GM18861 (cell line): ENCODE measurements around the gene TRIM9.

Source experiments
- ATAC-seq: cut with Tn5 transposase; IDR thresholded peaks from one replicate; pipeline ENCODE4 v1.9.1; 2021; ENCODE audit not compliant: unreplicated experiment

The TRIM9 gene

DNA sequence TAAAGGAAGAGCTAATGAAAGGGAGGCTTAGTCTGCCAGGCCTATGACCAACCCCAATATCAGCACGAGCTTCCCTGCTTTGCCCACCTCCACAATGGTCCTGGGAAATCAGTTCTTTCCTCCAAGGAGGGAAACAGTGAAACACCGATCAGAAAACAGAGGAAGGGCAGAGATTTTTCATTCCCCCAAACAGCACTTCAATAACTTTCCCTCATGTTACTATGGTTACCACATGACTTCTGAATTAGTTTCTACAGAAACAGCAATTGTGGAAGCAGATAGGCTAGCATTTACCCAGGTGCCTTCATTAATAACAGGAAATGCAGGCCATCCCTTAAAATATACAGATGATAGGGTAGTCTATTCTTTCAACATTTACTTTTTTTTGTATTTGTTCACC is 35.9 kb downstream of the TRIM9 start:
- ATAC-seq = no peak

DNA sequence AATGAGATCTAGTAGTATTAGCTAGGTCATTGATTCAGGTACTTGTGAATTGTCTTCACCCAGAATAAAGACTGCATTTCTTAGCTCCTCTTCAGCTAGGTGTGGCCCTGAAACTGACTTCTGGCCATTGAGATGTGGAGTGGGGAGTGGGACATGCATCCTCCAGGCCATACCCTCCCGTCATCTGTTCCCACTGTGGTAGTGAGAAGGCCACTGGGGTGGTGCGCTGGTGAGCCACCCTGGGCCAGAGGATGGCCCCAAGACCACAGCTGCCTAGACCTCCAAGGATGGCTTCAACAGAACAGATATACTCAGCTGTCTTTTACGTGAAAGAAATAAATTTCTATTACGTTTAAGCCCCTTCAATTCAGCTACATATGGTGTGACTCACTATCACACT is 36.5 kb downstream of the TRIM9 start:
- ATAC-seq = no peak

DNA sequence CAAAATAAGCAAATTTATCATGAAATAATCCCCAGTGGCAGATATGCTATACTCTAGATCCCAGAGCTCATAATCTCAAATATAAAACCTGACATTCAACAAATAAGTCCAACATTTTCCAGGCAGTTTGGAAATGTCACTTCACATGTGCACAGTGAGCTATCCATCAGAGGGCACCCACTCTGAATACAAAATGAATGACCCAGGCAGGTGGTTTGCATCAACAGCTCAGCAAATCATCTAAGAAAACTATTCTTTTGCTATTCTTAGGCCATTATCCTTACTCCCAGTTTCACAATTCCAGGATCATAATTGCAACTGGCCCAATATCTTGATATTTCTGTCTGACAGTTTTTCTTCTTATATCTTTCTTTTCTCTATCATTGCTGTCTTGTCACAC is 38.5 kb downstream of the TRIM9 start:
- ATAC-seq = no peak

DNA sequence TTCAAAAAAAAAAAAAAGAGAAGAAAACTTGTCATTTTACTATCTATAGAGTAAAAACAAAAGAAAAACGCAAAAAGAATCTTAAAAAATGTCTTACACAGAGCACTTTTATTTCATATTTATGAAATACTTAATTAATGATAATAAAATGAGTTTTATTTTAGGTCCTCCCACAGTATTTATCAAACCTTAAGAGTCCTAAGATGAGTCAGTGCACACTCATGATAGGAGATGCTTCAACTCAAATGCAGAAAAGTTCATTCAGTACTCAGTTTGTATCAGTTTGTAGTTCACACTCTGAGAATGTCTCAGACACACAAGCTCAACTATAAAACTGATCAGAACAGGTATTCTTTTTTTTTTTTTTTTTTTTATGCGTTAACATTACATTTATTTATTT is 41.7 kb downstream of the TRIM9 start:
- no peak for ATAC-seq

DNA sequence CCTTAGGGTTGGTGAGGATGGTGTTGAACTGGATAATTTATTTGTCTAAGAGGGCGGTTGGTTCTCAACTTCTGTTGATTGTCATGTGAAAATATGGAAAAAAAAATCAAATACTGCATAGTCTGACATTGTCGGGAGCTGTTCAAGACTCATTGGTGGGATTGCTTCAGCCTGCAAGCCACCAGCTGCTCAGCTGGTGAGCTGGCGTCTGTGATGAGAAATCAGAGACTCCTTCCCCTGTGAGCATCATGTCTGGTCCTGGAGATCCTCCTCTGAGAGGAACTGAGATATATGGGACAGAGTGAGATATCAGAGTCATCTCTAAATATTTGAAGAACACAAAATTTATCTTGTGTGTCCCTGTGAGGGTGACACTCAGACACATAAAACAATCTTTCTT is 49.9 kb downstream of the TRIM9 start:
- no peak for ATAC-seq

DNA sequence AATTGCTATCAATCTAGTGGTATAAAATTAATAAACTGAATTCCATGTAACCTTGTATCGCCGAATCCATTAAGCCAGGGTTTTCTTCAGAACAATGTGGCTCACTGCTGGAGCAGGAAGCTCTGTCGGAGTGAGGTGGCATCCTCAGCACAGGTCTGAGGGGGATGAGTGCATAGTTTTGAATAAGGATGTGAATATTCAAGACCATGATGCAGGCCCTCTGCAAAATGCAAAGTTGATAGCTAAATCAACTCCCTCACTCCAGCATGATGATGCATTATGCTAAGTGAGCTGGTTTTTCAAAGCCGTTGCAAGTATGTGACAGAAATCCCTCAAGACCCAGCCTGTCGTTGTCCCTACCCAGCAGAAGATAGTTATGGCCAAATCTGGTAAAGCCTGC is 53.0 kb downstream of the TRIM9 start:
- ATAC-seq = no peak

DNA sequence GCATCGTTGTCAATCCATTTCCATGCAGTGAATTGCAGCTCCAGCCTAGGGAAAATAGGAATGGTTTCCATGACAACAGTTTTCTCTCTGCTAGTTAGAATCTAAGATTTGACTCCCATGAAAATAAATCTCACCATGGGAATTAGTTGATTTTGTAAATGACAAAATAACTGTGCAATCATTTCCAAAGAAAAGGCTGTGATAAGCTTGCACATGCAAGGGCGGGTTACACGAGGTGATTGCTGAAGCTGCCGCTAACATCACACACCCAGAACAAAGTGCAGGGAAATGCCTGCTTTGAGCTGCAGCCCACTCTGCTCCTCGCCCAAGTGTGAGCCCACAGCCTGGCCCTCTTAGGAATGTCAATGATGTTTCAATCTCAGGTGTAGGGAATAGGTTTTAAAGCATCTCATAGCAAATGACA is 53.8 kb downstream of the TRIM9 start:
- ATAC-seq = no peak

DNA sequence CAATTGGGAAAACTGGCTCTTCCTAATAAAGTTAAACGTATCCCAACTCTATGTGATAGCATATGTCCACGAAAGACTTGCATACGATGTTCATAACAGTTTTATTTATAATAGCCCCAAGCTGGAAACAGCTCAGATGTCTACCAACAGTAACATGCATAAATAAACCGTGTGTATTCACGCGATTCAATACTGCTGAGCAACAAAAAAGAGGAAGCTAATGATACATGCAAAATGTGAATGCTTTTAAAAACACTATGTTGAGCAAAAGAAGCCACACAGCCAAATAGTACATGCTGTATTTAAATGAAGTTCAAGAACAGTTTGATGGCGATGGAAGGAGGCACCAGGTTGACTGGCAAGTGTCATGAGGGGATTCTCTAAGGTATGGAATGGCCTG is 55.7 kb downstream of the TRIM9 start:
- ATAC-seq = no peak

DNA sequence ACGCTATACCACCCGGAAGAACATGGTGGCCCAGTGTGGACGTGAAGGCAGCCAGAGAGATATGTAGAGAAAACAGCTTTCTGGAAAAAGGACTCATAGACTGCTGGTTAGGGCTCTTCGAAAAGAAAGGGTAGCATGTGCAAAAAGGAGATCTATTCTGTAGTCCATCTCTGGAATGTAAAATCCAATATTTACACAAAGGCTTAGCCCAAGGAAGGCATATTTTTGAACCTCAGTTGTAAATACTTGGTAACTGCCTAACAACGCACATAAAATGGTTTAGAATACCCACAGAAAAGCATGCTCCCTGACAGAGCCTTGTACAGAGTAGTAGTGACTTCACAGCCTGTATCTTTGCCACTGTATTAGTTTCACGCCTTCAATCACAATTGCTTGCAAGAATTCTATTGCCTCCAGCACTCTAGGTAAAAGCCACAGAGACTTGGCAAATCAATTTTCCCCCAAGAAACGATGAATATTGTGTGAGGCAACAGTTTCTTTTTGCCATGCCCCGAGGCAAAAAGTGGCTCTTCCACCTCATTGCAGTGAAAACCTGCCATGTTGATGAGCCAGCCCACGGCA is 59.2 kb downstream of the TRIM9 start:
- no peak for ATAC-seq

DNA sequence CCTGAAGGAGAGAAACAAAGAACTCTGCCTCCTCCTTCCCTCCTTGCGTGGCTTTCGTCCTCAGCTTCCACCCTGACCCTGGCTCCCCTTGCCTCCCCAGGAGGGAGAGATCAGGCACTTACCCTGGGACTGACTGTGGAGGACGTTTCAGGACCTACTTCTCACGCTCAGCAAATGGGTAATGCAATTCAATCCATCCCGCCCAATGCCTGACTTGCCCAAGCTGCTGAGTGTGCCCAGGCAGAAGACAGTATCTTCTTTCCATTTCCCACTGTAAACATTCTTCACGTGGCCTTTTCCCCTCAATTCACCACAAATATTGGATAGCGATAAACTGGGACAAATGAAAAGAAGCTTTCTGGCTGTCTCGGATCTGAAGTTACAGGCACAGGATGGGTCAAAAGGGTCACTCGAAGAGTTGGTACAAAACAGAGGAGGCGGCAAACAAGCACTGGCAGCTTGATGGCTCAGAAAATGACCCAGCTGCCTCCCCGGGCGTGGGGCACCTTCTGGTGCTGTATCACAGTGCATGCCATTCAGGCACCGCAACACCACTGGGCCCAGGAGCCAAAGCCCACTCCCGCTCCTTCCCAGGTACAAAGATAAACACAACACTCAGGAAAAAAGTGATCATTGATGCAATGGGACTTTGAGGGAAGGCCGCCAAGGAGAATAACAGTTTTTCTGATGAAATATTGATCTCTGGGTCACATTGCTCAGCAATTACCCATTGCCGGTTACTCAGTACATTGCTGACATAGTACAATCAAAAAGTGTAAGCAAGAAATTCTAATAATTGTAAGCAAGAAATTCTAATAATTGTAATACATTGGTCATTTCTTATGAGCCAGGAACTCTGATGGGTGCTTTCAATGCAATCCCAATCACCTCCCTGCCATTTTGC is 65.8 kb downstream of the TRIM9 start:
- no peak for ATAC-seq

DNA sequence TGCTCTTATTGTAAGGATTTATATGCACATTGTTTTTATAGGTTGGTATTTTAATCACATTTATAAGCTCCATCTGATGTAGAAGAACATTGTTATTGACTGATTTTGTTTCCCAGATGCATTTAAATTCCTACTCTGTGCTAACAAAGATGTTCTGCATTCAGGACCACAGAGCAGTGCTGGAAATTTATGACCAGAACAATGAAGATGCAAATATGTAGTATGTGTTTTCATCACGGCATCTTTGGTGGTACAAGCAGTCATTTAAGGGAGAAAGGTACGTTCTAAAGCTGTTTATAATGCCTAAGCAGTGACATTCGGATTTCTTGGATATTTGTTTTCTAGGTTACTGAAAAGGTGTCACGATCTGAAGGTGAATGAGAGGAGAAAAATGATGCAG is 66.5 kb downstream of the TRIM9 start:
- ATAC-seq = no peak

DNA sequence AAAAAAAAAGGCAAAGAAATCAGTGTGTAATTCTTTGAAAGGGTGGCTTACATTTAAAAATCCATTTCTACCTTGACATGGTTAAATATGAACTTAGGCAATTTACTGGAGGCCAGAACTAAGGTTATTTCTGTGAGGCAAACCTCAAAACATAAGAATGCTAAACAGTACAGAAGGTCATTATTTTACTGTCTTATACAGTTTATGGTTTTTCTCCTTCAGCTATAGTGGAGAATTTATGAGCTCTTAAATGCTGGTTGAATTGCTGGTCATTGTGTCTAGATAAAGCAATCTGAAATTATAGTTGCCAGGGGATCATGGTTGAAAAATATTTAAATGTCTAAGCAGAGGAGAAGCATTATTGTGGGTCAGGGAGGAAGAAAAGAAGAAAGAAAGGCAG is 70.5 kb downstream of the TRIM9 start:
- ATAC-seq = no peak

DNA sequence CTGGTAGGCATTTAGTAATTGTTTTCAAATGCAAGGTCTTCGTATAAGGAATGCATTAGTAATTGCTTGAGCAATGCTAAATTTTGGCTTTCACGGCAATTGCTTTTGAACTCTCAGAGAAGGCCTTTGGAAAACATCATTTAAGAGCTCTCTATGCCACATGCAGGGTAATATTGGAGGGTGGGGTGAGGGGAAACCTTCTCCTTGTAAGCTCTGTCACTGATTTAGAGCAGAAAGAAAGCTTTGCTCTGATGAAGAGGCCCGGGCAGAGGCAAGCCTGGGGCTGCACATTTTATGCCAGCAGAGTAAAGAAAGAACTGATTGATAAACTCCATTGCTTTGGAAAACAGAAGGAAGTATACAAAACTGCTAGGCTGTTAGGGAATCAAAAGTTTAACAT is 70.9 kb downstream of the TRIM9 start:
- no peak for ATAC-seq

DNA sequence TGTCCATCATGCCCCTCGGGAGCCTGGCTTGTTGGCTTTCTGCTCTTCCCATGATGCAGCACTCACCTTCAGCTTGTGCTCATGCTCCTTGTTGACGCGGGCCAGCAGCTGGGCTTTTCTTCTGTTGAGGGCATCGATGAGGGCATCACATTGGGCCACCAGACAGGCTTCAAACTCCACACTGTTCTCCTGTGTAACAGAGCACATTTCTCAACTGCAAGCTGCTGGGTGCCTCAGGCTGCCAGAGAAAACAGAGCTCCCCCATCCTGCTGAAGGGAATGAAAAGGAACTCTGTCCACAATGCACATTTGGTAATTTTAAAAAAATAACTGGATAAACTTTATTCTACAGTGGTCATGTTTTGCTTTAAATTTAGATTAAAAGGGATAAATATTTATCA is 72.1 kb downstream of the TRIM9 start:
- ATAC-seq = no peak

DNA sequence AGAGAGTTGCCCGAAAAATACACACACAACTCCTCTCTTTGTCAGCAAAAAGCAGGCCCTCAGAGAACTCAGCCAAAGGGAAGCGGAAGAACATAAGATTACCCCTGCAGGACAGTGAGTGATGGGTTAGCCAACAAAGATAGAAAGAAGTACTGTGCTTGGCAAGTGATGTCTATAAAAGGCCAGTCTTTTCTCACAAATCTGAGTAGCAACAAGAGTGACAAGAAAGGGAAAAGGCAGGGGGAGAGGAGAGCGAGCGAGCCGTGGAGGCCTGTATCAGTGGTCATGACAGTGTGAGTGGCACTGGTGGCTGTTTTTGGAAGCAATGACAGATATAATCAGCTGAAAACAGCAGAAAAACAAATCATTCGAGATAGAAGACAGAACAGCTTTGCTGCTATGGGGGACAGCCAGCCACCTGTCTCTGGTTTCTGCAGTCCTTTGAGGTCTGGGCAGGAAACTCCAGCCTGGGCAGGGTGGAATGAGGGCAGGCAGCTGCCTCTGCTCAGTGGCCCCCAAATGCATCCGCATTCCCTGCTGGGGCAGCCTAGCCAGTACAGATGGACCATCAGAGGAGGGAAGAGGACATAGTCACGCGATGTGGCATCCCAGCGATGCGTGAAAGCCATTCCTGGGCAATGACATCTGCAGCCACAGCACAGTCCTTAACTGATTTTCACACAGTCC is 74.7 kb downstream of the TRIM9 start:
- no peak for ATAC-seq

DNA sequence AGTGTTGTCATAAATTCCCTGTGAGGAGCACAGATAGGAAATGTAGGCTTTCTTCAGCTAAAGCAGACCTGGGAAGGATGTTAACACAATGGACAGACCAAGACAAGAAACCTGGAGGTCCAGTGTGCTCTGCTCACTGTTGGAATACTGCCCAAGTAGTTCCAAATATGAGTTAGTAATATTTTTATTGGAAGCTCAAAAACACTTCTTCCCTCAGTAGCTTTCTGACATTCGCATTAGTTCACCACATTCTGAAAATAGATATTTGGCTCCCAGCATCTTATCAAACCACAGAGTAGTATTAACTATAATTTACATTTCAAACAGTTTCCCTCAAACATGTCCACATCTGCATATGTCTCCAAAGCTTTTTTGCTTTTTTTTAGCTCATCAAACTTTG is 75.8 kb downstream of the TRIM9 start:
- no peak for ATAC-seq

DNA sequence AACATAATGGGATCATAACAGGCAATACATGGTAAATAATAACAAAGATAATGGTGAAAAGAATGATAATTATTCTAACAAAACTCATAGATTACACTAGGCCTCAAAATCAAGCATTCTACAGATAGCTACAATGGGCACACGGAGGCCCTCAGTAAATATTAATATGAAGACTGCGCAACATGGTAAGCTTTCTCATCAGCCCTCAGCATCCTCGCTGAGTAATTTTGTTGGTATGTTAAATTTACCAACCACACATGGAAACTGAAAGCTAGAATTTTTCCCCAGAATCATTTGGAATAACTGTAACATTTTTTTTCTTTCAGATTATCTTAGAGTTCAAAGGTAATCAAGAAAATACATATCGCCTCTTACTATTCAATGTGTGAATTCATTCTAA is 76.4 kb downstream of the TRIM9 start:
- no peak for ATAC-seq

DNA sequence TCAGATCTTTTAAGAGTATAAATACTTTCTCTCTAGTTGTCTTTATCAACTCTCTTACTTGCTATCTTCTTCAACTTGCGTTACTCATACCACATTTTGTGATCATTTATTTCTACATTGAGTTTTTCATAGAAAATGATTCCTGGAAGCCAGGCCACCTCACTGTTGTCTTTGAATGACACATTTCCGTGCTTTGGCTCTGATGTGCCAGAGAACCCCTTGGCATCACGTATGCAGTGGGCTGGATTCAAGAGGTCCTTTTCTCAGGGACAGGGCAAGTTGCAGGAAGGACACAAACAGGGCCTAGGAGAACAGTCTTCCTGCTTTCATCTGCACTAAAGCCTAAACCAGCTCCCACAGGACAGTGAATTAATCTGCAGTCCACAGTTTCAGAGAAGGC is 80.3 kb downstream of the TRIM9 start:
- ATAC-seq = no peak

DNA sequence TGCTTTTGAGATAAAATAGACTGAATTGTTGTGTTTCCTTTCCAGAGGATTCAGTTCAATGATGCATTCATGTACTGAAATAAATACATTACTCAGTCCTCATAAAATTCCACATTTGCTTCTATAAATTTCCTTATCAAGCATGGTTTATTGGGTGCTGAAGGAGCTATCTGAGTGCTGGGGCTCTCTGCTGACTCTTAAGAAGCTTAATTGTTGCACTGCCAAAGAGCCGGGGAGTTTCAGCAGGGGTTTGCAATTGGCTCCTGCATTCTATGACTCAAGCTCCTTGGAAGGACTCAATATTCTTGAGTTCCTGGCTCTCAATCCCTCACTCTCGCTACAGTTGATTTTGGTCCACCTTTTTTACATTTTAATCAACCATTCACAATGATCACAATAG is 80.8 kb downstream of the TRIM9 start:
- ATAC-seq = no peak

DNA sequence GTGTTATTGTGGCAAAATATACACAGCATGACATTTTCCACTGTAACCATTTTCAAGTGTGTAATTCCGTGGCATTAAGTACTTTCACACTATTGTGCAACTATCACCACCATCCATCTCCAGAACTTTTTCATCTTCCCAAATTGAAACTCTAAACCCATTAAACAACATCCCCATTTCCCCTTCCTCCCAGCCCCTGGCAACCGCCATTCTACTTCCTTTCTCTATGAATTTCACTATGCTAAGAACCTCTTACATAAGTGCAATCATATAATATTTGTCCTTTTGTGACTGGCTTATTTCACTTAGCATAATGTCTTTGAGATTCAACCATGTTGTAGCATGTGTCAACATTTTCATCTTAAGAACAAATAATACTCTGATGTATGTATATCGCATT is 82.8 kb downstream of the TRIM9 start:
- ATAC-seq = no peak

DNA sequence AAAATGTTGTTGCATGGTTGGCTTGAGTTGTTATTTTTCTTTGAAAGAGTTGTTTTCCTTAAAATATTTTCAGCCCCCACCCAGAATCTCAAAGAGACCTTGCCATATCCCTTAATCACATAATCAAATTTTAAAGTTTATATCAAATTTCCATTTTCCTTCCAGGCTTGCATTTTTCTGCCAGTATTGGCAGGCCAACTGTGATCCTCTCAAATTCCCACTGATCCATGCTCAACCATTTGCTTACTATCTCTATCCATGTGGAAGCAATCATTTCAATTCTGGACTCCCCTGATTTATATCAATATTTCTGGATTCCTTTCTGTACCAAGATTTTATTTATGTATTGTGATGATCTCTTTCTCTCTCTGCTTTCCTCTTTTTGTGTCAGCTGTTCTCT is 86.5 kb downstream of the TRIM9 start:
- ATAC-seq = no peak

DNA sequence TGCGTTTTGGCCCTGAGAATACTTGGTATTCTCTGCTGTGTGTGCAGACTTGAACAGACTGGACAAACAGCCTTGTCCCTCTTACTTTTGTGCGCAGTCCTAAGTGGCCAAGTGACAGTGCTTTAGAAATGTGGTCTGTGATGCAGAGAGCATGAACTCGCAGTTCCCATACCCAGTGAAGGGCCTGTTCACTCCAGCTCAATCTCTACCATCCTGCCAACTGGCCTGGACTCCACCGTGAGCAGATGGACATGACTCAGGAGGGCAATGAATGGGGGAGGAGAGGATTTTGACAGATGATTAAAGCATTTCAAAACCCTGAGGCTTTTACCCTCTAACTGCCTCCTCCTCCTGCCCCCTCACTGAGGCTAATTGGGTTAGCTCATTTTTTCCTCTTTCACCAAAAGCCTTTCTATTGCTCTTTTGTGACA is 88.1 kb downstream of the TRIM9 start:
- no peak for ATAC-seq
